ENCODE measurements around the gene IKBKE. TPM values are rescaled to one million over a fixed set of nuclear protein-coding genes. Genes with fewer than 3 reads are reported as not detected.

IKBKE gene
- polyA plus RNA-seq, 1 donor (not counting 4 experiments of a cell fraction or from before 2014, with no cell fraction given) = 8.9 TPM

DNA sequence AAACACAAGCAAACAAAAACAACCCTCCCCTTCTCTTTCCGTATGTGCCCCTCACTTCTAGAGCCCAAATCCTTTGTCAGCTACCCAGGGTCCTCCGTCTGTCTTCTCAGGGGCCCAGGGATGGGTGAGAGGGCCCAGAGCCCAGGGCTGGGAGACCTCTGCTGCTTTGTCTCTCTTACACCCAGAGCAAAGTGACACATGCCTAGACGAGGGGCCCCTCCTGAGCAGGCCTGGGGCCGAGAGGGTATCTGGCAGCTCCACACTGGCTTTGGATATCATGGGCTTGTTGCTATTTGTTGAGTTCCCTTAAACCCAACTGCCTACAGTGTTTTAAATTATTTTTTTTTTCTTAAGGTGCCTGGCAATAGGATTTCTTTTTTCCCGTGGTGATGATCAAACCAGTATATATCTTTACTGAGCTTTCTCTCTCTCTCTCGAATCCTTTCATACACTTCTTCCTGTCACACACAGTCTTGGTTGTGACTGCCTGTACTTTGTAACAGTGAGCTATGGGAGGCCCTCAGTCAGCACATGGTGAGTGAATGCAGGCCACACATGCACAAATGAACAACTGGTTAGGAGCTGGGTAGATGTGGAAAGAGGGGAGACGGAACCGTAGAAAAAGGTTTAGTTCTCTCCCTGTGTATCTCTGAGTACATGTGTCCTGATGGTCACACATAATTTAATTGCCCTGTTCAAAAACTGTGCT, 51.6 kb downstream of the IKBKE start:
- Histone ChIP-seq H3K4me1 (ENCODE audit: control insufficient read depth, extremely low read depth, insufficient read depth, low read length) (peaks cover 13% of the 10 kb centered on the region), H2AFZ (ENCODE audit: control insufficient read depth, low read length) (no peak overlapping the region), H3K9me1 (ENCODE audit: control insufficient read depth, extremely low read depth, insufficient read depth, low read length) (peaks cover 2% of the 10 kb centered on the region), H3K4me3 (ENCODE audit: control insufficient read depth in 2 of 3, extremely low read depth in 1 of 3, insufficient read depth in 2 of 3, low read depth in 1 of 3, low read length in 3 of 3) (no peak overlapping the region), H3K9me3 (ENCODE audit: control insufficient read depth, low read depth, low read length) (no peaks in the 10 kb centered on the region), H3K9ac (ENCODE audit: control insufficient read depth, extremely low read depth, insufficient read depth, low read length) (no peak overlapping the region), H3K27me3 (ENCODE audit: control insufficient read depth, extremely low read depth, insufficient read depth, low read length) (no peaks in the 10 kb centered on the region), H4K20me1 (ENCODE audit: control insufficient read depth, extremely low read depth, insufficient read depth, low read length) (no peaks in the 10 kb centered on the region), H3K79me2 (ENCODE audit: control insufficient read depth, insufficient read depth, low read length) (no peaks in the 10 kb centered on the region), H3K36me3 (ENCODE audit: control insufficient read depth in 2 of 2, extremely low read depth in 1 of 2, insufficient read depth in 2 of 2, low read length in 2 of 2) (no peaks in the 10 kb centered on the region), H3K27ac (ENCODE audit: control insufficient read depth, insufficient read depth, low read length) (no peak overlapping the region), H3K4me2 (ENCODE audit: control insufficient read depth, extremely low read depth, insufficient read depth, low read depth, low read length) (no peak overlapping the region)
- FAIRE-seq (no peak), DNase-seq (ENCODE audit: low read depth, low spot score) (no peak)
- TF ChIP-seq, protein P1, sequence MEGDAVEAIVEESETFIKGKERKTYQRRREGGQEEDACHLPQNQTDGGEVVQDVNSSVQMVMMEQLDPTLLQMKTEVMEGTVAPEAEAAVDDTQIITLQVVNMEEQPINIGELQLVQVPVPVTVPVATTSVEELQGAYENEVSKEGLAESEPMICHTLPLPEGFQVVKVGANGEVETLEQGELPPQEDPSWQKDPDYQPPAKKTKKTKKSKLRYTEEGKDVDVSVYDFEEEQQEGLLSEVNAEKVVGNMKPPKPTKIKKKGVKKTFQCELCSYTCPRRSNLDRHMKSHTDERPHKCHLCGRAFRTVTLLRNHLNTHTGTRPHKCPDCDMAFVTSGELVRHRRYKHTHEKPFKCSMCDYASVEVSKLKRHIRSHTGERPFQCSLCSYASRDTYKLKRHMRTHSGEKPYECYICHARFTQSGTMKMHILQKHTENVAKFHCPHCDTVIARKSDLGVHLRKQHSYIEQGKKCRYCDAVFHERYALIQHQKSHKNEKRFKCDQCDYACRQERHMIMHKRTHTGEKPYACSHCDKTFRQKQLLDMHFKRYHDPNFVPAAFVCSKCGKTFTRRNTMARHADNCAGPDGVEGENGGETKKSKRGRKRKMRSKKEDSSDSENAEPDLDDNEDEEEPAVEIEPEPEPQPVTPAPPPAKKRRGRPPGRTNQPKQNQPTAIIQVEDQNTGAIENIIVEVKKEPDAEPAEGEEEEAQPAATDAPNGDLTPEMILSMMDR (optimal IDR thresholded peaks at IDR 0.05 in 1 of 3, IDR thresholded peaks at IDR 0.05 in 1 of 3, conservative IDR thresholded peaks at IDR 0.05 in 1 of 3; ENCODE audit: extremely low read depth in 1 of 3, insufficient read depth in 2 of 3, low read length in 3 of 3) = no peak
- no peak for TF ChIP-seq EZH2 (IDR thresholded peaks at IDR 0.05; ENCODE audit: low read length)
- dilution Hi-C loops (cut with MboI; ENCODE audit: extremely low pct_ligation_motif_present, low sequenced_read_pairs) = no loop called here

DNA sequence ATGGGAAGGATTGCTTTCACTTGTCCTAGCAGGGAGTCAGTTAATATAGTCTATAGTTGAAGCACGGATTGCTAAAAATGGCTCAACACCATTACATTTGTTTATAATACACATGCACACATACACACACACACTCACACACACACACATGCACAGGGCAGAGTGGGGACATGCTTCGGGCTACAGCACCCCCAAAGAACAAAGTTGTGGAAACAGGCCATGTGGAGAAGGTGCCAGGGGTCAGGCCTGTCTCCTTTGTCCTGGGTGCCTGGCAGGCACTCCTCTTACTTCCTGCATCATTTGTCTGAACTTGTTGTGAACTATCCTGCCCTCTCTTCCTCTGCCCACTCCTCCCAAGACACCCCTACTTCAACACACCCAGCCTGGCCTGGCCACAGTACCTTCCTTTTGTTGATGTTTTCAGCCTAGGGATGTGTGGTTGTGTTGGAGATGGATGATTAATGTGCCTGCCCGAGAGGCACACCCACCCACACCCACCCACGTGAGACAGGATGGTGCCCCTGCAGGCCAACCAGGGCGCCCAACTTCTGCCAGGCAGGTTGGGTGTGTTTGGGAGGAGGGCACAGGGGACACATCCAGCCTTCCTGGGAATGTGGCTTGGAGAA, 54.6 kb downstream of the IKBKE start:
- H4K20me1 ChIP-seq (ENCODE audit: control insufficient read depth, extremely low read depth, insufficient read depth, low read length) = no peaks in the 10 kb centered on the region
- H3K9me1 ChIP-seq (ENCODE audit: control insufficient read depth, extremely low read depth, insufficient read depth, low read length) = peaks cover 2% of the 10 kb centered on the region
- H2AFZ ChIP-seq (ENCODE audit: control insufficient read depth, low read length) = peak overlapping the region; percentile 58
- no peaks in the 10 kb centered on the region for H3K36me3 ChIP-seq (ENCODE audit: control insufficient read depth in 2 of 2, extremely low read depth in 1 of 2, insufficient read depth in 2 of 2, low read length in 2 of 2)
- TF ChIP-seq EZH2 (IDR thresholded peaks at IDR 0.05; ENCODE audit: low read length) = no peak
- TF ChIP-seq, protein P1 (optimal IDR thresholded peaks at IDR 0.05 in 1 of 3, IDR thresholded peaks at IDR 0.05 in 1 of 3, conservative IDR thresholded peaks at IDR 0.05 in 1 of 3; ENCODE audit: extremely low read depth in 1 of 3, insufficient read depth in 2 of 3, low read length in 3 of 3) = peak in 2 of 3 experiments; percentile 24 to 38
- FAIRE-seq = peak; percentile 60
- no peaks in the 10 kb centered on the region for H3K79me2 ChIP-seq (ENCODE audit: control insufficient read depth, insufficient read depth, low read length)
- peak overlapping the region; percentile 74 for H3K4me2 ChIP-seq (ENCODE audit: control insufficient read depth, extremely low read depth, insufficient read depth, low read depth, low read length)
- H3K9me3 ChIP-seq (ENCODE audit: control insufficient read depth, low read depth, low read length) = no peaks in the 10 kb centered on the region
- peaks cover 13% of the 10 kb centered on the region for H3K4me1 ChIP-seq (ENCODE audit: control insufficient read depth, extremely low read depth, insufficient read depth, low read length)
- dilution Hi-C loops (cut with MboI; ENCODE audit: extremely low pct_ligation_motif_present, low sequenced_read_pairs) = no loop called here
- DNase-seq (ENCODE audit: low read depth, low spot score) = peak; percentile 72
- H3K9ac ChIP-seq (ENCODE audit: control insufficient read depth, extremely low read depth, insufficient read depth, low read length) = peak overlapping the region; percentile 52
- peak overlapping the region; percentile 76 for H3K27ac ChIP-seq (ENCODE audit: control insufficient read depth, insufficient read depth, low read length)
- H3K4me3 ChIP-seq (ENCODE audit: control insufficient read depth in 2 of 3, extremely low read depth in 1 of 3, insufficient read depth in 2 of 3, low read depth in 1 of 3, low read length in 3 of 3) = peak overlapping the region in 1 of 3 experiments; percentile 34
- H3K27me3 ChIP-seq (ENCODE audit: control insufficient read depth, extremely low read depth, insufficient read depth, low read length) = no peaks in the 10 kb centered on the region

All from keratinocyte (primary cell).